Measurements from ENCODE around the gene RIPK4. TPM values are rescaled to one million over a fixed set of nuclear protein-coding genes. Genes with fewer than 3 reads are reported as not detected.
"Not testable (repeated sequence)": the region's sequence is repeated elsewhere in the genome, so short reads cannot be mapped to it uniquely, and the experiment has no call there.

Gene RIPK4
- total RNA-seq, 1 donor from 2014 or later, result 1.8 TPM

DNA sequence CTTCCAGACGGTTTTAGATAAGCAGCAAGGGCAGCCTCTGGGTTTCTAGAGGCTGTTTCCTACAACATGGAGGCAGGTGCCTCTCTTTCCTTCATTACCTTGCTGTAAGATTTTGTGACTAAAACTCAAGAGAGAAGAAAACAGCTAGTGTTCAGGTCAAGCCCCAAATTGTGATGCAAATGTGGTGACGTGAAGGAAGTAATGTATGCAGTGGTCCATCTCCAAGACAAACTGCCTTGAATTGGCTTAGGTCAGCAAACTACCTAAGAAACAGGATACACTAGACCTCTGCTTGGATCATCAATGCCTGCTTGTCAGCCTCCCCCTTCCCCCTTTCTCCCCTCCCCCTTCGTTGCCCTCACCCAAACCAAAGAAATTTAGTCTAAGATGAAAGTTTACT, 28.9 kb upstream of the RIPK4 start:
- no peak for DNase-seq (ENCODE audit: low read depth in 2 of 2)

DNA sequence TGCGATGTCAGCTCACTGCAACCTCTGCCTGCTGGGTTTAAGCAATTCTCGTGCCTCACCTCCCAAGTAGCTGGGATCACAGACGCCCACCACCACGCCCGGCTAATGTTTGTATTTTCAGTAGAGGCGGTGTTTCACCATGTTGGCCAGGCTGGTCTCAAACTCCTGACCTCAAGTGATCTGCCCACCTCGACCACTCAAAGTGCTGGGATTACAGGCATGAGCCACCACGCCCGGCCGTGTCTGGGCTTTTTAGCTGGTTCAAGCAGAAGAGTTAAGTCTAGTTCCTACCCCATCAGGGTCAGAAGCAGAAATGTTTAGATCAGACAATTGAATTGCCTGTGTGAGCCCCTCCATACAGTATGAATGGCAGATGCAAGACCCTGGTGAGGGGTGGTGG, 27.7 kb upstream of the RIPK4 start:
- DNase-seq (ENCODE audit: low read depth in 2 of 2), result no peak

DNA sequence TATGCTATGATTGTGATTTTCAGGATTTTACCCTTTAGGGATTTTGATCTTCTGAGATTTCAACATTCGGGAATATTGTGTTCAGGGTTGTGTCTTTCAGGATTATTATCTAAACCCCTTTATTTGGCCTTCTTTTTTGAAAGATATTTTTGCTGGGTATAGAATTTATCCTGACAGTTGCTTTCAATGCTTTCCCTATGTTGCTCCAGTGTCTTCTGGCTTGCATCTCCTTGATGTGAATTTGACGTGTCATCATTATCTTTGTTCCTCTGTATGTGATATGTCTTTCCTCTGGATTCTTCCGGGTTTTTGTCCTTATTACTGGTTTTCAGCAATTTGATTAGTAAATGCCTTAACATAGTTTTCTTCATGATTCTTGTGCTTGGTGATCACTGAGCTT, 25.9 kb upstream of the RIPK4 start:
- DNase-seq (ENCODE audit: low read depth in 2 of 2), result no peak

DNA sequence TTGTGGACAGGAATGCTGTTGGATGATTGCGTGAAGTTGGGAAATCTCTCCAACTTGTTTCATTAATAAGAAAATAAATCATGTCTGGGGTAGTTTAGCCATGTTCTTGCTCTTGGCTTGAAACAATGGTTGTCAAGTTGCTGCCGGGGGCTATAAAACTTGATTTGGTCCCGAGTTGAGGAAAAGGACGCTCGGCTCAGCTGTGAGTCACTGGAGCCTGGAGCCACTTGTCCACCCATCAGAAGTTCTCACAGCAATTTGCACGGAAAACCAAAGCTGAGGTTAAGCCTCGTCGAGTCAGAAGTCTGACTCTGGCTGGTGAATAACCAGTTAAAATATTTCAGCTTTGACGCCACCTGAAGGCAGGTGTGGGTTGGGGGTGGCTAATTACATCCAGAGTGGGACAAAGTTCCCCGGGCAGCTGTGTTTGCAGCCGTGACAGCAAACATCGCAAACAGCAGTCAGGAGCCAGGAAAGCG, 19.7 kb upstream of the RIPK4 start:
- DNase-seq (ENCODE audit: low read depth in 2 of 2), result no peak

DNA sequence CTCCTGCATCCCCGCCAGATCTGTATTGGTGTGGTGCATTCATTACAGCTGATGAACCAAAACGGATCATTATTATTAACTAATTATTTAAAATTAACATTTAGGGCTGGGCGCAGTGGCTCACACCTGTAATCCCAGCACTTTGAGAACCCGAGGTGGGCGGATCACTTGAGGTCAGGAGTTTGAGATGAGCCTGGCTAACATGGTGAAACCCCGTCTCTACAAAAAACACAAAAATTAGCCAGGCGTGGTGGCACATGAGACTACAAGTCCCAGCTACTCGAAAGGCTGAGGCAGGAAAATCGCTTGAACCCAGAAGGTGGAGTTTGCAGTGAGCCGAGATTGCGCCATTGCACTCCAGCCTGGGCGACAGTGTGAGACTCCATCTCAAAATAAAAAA, 18.4 kb upstream of the RIPK4 start:
- DNase-seq (ENCODE audit: low read depth in 2 of 2), result not testable (repeated sequence)

DNA sequence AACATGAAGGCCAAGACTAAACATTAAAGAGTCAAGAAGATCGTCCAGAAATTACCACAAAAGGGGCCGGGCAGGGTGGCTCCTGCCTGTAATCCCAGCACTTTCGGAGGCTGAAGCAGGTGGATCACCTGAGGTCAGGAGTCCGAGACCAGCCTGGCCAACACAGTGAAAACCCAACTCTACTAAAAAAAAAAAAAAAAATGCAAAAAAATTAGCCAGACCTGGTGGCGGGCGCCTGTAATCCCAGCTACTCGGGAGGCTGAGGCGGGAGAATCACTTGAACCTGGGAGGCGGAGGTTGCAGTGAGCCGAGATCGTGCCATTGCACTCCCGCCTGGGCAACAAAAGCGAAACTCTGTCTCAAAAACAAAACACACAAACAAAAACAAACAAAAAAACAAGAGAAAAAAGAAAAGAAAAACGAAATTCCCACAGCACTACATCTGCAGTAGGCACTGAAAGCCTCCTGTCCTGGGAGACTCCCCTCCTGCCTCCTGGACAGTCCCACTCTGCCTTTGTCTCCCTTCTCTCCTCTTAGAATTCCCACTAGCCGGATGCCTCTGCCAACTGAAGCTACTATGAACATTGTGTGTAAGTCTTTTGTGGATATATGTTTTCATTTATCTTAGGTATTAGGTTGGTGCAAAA, 17.7 kb upstream of the RIPK4 start:
- no peak for DNase-seq (ENCODE audit: low read depth in 2 of 2)

DNA sequence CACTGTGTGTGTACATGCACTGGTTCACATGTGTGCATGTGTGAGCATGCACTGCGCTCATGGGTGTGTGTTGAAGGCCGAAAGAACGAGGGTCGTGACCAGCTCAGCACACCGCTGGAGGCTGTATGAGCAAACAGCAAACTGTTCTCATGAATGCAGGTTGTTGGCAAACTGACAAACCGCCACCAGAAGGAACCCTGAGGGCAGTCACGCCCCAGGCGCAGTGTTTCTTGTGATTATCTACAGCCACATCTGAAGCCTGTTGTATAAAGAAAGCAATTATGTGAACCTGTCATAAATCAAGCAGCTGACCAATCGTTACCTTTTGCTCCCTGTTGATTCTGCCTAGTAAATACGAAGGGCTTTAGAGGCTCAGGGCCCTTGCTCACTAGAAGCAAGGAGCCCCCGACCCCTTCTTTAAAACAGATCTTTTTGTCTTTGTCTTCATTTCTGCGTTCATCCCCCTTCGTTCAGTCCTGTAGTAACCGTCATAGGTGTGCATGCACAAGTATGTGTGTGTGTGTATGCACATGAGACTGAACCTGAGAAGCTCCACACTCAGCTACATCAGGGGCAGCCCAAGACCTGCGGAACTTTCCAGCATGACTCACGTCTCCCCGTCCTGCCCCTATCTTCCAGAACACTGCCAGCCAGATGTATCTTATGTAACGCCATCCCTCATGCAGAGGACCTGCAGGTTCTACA, 16.8 kb upstream of the RIPK4 start:
- DNase-seq (ENCODE audit: low read depth in 2 of 2), result no peak

DNA sequence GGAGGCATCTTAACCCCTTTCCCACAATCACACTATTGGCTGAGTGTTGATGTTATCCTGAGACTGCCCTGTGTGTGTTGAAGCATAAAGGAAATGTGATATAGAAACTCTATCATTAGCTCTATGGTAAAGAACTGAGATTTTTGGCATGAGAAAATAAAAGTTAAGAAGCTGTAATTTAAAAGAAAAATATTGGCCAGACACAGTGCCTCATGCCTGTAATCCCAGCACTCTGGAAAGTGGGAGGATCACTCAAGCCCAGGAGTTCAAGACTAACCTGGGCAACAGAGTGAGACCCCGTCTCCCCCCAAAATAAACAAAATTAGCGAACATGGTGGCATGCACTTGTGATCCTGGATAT, 14.2 kb upstream of the RIPK4 start:
- DNase-seq (ENCODE audit: low read depth in 2 of 2), result no peak

DNA sequence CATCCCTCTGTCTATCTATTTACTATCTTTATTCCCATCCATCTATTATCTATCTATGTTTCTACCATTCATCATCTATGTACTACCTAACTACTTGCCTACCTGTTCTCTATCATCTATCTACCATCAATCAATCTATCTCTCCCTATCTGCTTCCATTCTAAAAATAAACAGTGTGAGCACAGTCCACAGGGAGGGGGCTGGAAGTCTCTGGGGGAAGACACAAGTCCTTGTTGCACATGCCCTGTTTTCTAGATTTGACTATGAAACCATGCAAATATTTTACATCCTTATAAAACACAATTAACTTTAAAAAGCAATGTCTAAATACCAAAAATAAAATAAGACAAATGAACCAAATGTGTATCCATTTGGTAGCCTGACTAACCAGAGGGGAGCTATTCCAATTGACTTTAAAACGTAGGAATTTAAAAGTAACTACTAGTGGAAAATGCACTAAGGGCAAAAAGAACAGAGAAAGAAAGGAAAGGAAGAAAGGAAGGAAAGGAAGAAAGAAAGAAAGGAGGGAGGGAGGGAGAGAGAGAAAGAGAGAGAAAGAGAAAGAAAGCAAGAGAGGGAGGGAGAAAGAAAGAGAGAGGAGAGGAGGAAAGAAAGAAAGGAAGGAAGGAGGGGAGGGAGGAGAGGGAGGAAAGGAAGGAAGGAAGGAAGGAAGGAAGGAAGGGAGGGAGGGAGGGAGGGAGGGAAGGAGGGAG, 13.6 kb upstream of the RIPK4 start:
- DNase-seq (ENCODE audit: low read depth in 2 of 2), result no peak

DNA sequence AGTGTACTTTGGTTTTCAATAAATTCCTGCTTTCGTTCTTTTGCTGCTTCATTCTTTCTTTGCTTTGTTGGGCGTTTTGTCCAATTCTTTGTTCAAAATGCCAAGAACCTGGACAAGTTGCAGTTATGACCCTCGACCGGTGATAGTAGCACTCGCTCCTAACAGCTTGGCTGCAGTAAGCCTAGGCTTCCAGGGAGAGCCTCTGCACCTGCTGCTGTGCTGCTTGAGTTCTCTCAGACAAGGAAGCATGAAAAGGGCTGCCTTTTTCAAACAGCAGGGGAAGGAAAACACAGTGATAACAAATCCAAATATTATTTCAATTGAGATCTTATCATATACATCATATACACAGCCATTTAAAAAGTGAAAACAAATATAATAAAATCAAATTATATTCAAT, 12.8 kb upstream of the RIPK4 start:
- DNase-seq (ENCODE audit: low read depth in 2 of 2), result no peak

DNA sequence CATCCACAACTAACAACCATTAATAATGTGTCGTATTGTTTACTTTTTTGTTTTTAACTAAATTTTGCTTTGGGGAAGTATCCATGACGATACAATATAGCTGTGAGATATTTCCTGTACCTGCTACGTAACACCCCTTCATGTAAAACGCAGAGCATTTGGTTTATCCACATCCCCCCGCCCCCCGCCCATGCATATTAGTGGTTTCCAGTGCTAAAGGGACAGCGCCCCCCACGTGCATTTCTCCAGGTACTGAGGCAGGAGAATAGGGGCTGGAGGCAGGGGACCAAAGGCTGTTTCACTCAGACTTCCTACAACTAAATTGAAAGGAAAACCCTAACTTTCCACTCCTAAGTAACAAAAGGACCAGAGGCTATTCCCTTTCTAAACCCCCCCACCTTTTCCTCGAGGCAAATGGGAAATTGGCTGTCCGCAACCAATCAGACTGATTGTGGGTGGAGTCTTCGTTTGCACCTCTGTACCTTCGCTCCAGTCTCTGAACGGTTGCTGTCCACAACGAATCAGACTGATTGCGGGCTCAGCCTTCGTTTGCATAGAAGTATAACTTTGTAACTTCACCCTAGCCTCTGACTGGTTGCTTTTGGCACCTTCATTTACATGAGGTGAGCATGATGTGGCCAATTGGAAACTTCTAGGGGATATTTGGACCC, 12.2 kb upstream of the RIPK4 start:
- DNase-seq (ENCODE audit: low read depth in 2 of 2), result no peak

DNA sequence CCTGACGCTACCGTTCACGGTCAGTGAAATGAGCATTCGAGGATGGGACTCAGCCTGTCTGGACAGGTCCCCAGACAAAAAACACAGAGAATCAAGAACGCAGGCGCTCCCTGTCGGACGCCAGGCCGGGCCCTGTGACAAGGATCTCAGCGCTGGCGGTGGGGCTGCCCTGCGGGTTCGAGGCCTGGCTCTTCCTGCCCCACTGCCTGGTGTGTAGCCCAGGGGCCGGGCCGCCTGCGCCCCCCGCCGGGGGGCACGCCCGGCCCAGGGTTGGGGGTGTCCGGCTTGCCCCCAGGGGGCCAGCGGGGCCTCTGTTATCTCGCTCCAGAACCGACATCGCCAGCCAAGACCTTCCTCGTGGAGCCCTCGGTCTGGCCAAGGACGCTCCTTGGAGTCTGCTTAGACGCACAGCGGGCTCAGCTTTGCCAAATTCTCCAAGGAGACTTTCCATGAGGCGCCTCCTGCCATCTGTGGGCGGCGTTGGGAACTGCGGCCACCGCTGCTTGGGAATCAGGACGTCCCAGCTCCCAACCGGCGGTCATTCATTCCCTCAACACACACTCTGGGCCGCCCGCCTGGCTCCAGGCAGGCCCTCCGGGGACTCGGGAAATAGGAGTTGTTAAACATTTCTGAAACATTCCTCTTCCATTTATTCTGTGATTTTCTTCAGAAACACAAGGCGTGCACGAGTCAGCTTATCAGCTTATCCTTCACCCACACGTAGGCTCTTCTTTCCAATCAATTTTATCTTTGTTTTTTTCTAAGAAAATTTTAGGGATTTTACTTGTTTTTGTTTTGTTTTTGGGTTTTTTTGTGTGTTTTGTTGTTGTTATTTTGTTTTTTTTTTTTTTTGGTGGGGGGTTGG, 11.3 kb upstream of the RIPK4 start:
- peak; percentile 41 to 72 for DNase-seq (ENCODE audit: low read depth in 2 of 2)

DNA sequence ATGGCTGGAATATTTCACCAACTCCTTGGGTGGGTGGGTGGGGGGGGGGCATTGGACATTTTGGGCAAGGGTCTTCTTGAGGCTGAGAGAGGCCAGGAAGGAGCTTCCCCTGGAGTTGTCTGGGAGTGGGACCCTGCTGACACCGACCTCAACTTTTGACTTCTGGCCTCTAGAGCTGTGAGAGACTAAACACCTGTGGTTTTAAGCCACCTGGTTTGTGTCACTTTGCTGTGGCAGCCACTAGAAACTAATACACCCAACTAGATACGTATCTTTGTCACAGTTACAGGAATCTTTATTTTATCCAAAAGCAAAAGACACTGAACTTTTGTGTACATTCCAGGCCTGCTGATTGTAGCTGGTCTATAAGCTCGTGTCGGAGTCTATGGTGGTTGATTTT, 9.9 kb upstream of the RIPK4 start:
- no peak for DNase-seq (ENCODE audit: low read depth in 2 of 2)

DNA sequence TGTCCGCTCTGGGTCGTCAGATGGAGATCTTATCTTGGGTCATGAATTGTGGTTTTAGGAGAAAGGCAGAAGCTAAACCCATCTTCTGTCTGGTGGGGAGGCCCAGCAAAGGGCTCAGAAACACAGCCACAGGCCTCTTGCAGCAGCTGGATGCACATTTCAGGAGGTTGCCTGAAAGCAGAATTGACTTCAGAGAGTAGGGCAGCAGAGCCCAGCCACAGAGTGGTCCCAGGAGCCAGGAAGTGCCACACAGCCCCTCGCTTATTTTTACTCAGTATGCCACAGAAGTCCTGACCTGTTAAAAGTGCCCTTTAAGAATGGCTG, 8.3 kb upstream of the RIPK4 start:
- DNase-seq (ENCODE audit: low read depth in 2 of 2), result no peak

DNA sequence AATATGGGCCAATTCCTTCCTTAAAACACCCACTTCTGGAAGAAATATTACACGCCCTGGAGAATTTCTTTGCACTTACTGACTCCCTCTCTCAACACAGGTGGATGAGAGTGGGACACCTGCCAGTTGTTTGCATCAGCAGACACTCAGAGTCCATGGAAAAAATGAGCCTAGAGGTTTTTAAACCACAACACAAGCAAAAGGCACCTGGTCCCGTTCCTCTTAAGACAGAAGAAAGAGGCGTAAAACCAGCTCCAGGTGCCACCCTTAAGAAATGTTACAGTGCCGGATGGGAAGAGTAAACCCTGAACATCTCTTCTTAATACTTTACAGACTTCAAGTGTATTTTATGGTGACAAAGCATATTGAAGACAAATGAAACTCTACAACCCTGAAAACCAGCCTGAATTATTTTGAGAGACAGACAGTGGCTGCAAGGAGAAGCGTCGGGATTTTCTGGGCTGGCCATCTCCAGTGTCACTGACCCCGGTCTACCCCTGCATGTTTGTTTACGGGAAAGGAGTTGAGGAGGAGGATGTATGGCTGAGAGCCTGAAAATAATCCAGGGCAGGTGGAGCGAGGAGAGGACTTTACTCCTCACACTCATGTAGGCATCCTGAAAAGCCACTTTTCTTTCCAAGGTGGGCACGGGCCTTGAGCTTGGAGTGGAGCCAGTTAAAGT, 7.8 kb upstream of the RIPK4 start:
- DNase-seq (ENCODE audit: low read depth in 2 of 2), result no peak

DNA sequence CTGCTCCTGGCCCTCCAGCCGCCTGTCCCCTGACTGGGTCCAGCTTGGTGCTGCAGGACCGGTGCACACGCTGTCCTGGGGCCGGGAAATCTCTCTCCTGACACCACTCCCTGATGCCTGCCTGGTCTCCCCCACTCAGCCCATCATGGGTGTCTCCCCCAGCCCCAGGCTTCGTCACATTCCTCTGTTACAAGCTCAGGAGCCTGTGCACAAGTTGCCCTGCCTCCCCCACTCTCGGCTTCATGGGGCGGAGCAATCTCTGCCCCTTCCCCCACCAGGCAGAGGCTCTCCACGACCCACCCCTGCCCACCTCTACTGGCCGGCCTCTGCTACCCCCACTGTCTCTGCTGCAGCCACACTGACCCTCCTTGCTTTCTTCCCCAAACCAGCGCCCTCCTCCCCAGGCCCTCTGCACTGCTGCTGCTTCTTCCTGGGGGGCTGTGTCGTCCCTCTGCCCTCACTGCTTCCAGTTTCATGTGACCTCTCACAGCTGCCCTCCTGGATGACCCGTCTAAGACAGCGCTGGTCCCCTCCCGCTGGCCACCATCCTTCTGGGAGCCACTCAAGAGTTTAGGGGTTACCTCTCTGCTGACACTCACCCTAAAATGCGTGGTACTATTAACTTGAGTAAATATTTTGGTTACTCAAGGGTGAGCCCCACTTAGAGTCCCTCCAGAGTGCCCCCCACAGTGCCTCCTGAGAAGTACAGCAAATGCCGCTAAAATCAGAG, 5.7 kb upstream of the RIPK4 start:
- DNase-seq (ENCODE audit: low read depth in 2 of 2), result no peak

DNA sequence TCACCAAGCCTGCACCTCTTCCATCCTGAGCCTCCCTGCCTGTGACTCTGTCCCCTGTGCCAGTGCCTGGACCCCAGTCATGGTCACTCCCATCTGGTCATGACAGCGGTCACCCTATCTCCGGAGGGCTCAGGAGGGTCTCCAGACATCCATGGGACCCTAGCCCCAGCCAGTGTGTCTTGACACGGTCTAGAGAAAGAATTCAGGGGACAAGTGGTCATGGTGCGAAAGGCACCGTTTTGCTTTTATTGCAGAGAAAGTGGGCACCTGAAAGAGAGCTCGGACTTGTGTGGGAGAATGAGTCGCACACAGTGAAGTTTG, 4.7 kb upstream of the RIPK4 start:
- no peak for DNase-seq (ENCODE audit: low read depth in 2 of 2)

DNA sequence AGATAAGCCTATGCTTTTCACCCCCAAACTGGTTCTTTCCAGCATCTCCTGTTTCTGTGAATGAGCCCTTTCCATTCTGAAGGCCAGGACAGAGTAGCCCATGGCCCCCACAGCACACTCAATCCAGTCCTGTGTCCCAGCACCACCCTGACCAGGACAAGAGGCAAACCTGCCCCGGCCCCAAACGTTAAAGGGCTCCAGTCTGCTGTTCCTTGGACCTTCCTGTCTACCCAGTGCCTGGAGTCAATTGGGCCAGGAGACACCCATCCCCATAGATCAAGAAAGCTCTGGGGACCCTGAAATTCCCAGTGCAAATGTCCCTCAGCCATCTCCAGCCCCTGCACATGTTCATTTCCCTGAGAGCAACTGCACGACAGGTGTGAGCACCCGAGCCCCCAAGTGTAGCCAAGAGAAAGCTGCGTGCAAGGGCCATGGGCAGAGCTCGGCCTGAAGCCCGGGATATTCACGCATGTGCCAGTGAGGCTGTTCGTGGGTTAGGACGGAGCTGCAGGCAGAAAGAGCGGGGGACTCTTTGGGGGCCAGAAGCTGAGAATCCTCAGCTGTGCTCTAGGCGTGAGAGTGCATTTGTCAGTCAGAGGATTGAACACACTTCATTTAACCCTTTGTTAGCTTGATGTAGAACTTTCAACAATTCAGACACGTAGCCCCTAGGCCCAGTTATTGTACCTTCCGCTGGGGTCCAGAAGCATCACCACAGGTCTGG, 4.2 kb upstream of the RIPK4 start:
- DNase-seq (ENCODE audit: low read depth in 2 of 2), result no peak

DNA sequence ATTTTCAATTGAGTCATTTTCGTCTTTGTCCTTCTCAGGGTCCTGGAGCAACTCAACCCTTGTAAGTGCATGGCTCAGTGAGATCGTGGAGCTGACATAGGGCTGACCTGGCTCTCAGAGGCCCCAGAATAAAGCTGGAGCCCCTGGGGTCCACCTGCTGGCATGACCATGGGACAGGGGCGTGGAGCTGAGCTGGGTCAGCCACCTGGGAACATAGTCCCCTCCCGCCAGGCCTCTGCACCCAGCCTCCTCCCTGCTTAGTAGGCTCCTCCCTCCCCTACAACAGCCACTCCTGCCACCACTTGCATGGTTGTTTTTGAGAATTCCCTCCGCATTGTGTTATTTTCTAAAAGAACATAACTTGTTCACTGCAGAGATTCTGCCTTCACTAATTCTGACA, 3.1 kb upstream of the RIPK4 start:
- DNase-seq (ENCODE audit: low read depth in 2 of 2), result no peak

DNA sequence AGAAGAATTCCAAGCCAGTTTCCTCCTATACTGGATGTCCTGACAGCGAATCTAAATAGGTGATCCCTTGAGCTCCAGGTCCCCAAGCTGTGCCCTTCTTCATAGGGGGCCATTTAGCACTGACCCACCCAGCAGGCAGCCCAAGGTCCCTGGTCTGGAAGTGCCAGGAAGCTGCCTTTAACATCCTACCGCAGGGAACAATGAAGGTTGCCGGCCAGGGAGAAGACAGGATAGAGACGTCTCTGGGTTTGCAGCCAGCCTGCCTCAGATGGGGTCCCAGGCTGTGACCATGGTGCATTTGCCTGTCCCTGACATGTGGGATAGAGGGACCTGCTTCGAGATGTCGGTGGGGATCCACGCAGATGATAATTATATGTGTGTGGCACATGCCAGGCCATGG, 2.7 kb upstream of the RIPK4 start:
- no peak for DNase-seq (ENCODE audit: low read depth in 2 of 2)
